HG02588 (cell line): ENCODE results near the gene SSX1.
"Not testable (repeated sequence)": the region's sequence is repeated elsewhere in the genome, so short reads cannot be mapped to it uniquely, and the experiment has no call there.

ENCODE experiments used
- ATAC-seq: cut with Tn5 transposase; IDR thresholded peaks from one replicate; pipeline ENCODE4 v1.9.1; 2021; ENCODE audit warnings: mild to moderate bottlenecking, moderate library complexity; ENCODE audit not compliant: unreplicated experiment

Gene SSX1, protein sequence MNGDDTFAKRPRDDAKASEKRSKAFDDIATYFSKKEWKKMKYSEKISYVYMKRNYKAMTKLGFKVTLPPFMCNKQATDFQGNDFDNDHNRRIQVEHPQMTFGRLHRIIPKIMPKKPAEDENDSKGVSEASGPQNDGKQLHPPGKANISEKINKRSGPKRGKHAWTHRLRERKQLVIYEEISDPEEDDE

GRCh38 chrX:48255062-48255796 lies at the start of gene SSX1:
TSS of gene SSX1 (plus strand) at chrX:48255392. CDS start at chrX:48257242, 1,850 bp downstream.
- ATAC-seq = not testable (repeated sequence)

GRCh38 chrX:48214341-48214740 lies 40.9 kb upstream of the SSX1 start:
- ATAC-seq = not testable (repeated sequence)

DNA sequence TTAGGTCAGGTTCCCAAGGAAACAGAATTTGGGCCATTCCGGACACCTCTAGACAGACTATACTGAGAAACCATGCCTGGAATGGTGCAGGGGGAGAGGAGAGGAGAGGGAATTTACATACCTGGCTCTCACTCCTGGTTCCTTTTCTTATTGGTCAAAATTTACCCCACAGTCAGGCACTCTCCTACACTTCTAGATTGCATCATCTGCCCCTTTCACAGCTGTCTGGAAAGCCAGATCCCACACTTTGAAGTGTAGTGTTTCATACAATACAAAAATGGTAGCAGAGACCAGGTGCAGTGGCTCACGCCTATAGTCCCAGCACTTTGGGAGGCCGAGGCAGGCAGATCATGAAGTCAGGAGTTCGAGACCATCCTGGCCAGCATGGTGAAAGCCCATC lies 31.0 kb upstream of the SSX1 start:
- ATAC-seq = not testable (repeated sequence)

GRCh38 chrX:48252945-48253344 lies 2.2 kb upstream of the SSX1 start:
- ATAC-seq = not testable (repeated sequence)

GRCh38 chrX:48274365-48274764 lies 19.2 kb downstream of the SSX1 start:
- ATAC-seq = not testable (repeated sequence)

DNA sequence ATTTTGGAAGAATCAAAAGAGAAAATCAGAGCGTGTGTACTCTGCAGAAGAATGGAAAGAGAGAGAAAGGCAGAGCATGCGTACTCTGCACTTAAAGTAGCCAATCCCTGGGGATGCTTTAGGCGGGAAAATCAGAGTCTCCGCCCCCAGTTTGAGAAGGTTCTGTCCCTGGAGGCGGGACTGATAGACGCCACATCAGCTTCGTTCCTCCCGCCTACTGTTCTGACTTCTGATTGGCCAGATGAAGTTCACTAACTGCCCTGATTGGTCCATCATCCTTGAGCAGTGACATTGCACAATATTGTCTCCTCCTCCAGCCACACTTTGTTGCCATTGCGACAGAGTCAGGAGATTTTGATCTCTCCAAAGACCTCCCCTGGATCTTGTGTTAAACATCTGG lies 23.8 kb downstream of the SSX1 start:
- ATAC-seq = no peak

- ATAC-seq = not testable (repeated sequence)
These were observed 25.5 kb downstream of the SSX1 start for GRCh38 chrX:48280729-48281128.

- ATAC-seq = no peak
These were observed 51.0 kb downstream of the SSX1 start for GRCh38 chrX:48306175-48306574.

GRCh38 chrX:48313996-48314395 lies 58.8 kb downstream of the SSX1 start:
- not testable (repeated sequence) for ATAC-seq
